Omental fat pad (tissue), 4 donors: Measurements from ENCODE around the gene ACAP3. TPM values are rescaled to one million over a fixed set of nuclear protein-coding genes. Genes with fewer than 3 reads are reported as not detected.

Experiments used
- ATAC-seq: fragments of 150-250 bp; one replicate; pipeline ENCODE4 v1.9.1; 2016; ENCODE audit warnings: mild to moderate bottlenecking, moderate library complexity; ENCODE audit not compliant: low FRiP score
- DNase-seq: peaks from one replicate; pipeline ENCODE4 v3.0.0-alpha.2; 2019; ENCODE audit warnings: low spot score
- CTCF ChIP-seq, 3 donors: fragments of 450-650 bp; IDR thresholded peaks; one replicate each; pipeline ENCODE4 v1.5.1; 2016 to 2017; ENCODE audit warnings: antibody characterized with exemption in 3 of 3, mild to moderate bottlenecking in 3 of 3, moderate library complexity in 2 of 3
- total RNA-seq, 4 donors: library from RNA; depleted of rRNA; stranded (reverse); fragments of >200 nt; gene quantifications; one replicate each; pipeline ENCODE4 v1.1.0, GENCODE V29; 2016

ACAP3 gene
- total RNA-seq, 4 donors from 2014 or later, result 19.2 to 41.8 (median 38.1) TPM

GRCh38 chr1:1282998-1283397, 24.7 kb downstream of the ACAP3 start:
- no peak for DNase-seq
- no peak for TF ChIP-seq CTCF (IDR thresholded peaks at IDR 0.05)
- ATAC-seq, result no peak

DNA sequence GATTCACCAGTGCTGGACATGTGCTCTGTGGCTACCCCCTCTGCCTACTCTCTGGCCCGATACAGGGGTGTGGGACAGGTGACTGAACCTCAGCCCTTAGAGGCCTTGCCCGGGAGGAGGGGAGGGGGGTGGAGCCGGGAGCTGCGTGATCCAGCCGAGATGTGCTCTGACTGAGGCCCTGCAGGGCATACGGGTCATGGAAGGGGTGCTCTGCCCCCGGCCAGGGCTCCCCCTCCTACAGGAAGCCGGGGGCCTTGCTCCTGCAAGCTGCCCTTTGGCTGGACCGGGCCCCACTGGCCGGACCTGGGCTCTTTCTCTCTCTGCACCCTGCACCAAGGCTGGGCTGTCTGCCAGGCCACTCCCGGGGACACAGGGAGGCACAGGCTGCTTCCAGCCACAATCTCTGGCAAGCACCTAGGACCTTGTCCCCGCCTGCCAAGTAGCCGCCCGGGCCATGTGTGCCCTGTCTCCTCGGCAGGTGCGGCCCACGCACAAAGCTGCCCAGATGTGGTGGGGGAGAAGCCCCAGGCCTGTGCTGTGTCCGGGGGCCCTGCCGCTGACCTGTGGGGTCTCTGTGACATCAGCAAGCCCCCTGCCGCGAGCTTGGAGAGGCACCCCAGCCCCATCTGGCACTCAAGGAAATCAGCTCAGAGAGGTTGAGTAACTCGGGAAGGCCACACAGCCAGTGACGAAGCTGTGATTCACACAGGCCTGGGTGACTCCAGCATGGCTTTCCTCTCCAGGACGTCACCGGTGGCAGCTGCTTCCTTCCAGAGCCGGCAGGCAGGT, 26.0 kb downstream of the ACAP3 start:
- DNase-seq (no peak), ATAC-seq (no peak)
- TF ChIP-seq CTCF (IDR thresholded peaks at IDR 0.05), result no peak

DNA sequence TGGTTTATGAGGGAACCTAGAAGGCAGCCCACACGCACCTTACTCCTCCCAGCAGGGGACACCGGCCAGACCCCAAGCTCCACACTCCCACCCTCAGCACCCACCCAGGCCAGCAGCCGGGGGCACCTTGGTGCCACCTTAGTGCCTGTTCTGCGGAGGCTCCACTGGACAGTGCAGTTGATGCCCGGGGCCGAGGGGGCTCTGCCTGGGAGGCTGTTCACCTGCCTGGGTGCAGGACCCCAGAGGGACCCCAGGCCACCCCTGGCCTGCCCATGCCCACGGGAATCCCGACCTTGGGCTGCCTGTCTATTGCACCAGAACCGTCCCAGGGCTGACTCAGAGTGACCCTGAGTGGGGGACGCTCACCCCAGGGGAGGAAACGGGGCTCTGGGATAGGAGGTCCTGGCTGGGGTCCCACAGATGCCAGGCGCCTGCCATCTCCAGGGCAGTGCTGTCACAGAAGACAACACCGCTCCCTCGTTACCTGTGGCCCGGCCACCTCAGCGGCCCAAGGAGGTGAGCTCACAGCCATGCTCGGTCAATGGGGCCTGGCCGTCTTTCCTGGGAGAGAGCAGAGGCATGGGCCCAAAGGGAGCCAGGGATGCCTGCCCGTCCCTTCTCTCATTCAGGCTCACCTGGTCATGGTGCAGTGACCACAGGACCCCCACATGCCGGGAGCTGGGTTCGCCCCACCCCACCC, 26.8 kb downstream of the ACAP3 start:
- ATAC-seq, result no peak
- TF ChIP-seq CTCF (IDR thresholded peaks at IDR 0.05), result no peak

DNA sequence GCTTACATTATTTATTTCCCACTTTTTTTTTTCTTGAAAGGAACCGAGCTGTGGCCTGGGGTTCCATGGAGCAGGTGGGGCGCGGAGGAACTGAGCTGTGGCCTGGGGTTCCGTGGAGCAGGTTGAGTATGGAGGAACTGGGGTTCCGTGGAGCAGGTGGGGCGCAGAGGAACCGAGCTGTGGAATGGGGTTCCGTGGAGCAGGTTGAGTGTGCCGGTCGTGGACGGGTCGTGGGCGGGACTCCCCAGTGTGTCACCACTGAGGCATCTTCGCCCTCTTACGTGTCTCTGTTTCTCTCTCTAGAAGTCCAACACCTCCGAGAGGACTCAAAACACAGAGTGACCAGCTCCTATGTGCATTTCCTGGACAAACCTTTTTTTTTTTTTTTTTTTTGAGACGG, 28.7 kb downstream of the ACAP3 start:
- DNase-seq (no peak), ATAC-seq (no peak)
- TF ChIP-seq CTCF (IDR thresholded peaks at IDR 0.05), result no peak

More for the DNA sequence above, 26.8 kb downstream of the ACAP3 start:
- no peak for DNase-seq

DNA sequence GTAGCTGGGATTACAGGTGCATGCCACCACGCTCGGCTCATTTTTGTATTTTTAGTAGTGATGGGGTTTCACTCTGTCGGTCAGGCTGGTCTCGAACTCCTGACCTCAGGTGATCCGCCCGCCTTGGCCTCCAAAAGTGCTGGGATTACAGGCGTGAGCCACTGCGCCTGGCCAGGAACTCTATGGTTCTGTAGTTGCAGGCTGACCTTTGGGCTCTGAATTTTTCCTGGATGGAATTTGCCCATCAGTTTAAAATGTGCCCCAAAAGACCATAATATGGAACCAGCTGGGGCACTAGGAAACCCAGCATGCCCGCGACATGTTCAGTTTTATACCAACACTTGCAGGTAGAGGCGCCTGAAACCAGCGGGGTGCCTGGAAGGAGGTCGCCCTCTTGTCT, 29.1 kb downstream of the ACAP3 start:
- DNase-seq, result no peak
- no peak for TF ChIP-seq CTCF (IDR thresholded peaks at IDR 0.05)
- ATAC-seq, result no peak

GRCh38 chr1:1275836-1276235, 31.9 kb downstream of the ACAP3 start:
- ATAC-seq, result no peak
- no peak for DNase-seq
- no peak for TF ChIP-seq CTCF (IDR thresholded peaks at IDR 0.05)
